HG02642 (cell line): ENCODE results near the gene RFXANK.
"Not testable (repeated sequence)": the region's sequence is repeated elsewhere in the genome, so short reads cannot be mapped to it uniquely, and the experiment has no call there.

Experiments
- ATAC-seq: cut with Tn5 transposase; IDR thresholded peaks from one replicate; pipeline ENCODE4 v1.9.1; 2021; ENCODE audit warnings: mild to moderate bottlenecking; ENCODE audit not compliant: unreplicated experiment, poor library complexity

Gene RFXANK

GRCh38 chr19:19192078-19192882 is at the start of gene RFXANK, which contains the start of gene BORCS8:
Gene RFXANK (plus strand): TSS chr19:19192258. CDS start chr19:19193947, 1,689 bp downstream.
Gene BORCS8 (minus strand): TSS chr19:19192152. CDS start chr19:19192117, 35 bp downstream.
- ATAC-seq = peak; percentile 89

GRCh38 chr19:19142347-19142746 is 49.7 kb upstream of the RFXANK start:
- ATAC-seq = no peak

- ATAC-seq = no peak
Measured at GRCh38 chr19:19145281-19145680, 46.8 kb upstream of the RFXANK start.

GRCh38 chr19:19145684-19146608 is 46.1 kb upstream of the RFXANK start:
- ATAC-seq = peak; percentile 55

DNA sequence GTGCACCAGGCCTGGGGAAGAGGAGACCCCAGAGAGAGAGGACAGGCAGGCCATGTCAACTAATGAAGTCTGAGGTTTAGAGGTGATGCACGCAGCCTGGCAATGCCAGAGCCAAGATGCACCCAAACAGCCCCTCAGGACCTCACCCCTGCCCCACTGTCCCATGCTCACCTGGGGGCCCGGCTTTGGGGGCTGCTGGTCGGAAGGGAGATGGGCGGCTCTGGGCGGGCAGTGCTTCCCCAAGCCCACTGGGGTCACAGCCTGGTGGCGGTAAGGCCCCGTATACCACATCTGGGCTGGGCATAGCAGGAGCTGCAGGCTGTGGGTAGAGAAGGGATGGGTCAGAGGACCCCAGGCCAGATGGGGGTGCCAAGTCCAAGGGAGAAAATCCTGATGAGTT is 45.2 kb upstream of the RFXANK start:
- no peak for ATAC-seq

DNA sequence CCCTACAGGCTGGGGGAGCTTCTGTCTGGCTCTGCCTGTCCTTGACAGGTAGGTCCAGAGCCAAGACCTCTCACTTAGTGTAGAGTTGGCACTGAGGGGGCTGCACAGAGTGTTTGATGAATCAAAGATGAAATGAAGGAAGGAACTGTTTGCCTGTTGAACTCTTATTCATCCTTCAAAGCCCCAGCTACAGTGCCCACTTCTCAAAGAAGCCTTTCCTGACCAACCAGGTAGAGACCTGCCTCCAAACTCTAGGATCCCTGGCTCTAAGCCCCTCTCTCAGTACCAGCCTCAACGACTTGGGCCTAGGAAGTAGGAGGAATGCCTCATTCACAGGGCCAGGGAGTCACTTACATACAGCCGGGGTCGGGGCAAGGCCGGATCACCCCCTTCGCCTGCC is 44.7 kb upstream of the RFXANK start:
- ATAC-seq = no peak

DNA sequence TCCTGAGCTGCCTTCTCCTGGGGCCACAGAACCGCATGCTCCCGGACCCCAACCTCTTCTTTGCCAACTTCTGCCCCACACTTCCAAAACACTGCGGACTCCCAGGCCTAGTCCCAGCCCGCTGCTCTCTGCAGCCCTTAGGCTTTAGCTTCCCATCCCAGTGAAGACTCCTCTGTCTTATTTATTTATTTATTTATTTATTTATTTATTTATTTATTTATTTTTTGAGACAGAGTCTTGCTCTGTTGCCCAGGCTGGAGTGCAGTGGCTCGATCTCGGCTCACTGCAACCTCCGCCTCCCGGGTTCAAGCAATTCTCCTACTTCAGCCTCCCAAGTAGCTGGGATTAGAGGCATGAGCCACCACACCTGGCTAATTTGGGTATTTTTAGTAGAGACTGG is 43.6 kb upstream of the RFXANK start:
- ATAC-seq = not testable (repeated sequence)

GRCh38 chr19:19149435-19149834 is 42.6 kb upstream of the RFXANK start:
- no peak for ATAC-seq

DNA sequence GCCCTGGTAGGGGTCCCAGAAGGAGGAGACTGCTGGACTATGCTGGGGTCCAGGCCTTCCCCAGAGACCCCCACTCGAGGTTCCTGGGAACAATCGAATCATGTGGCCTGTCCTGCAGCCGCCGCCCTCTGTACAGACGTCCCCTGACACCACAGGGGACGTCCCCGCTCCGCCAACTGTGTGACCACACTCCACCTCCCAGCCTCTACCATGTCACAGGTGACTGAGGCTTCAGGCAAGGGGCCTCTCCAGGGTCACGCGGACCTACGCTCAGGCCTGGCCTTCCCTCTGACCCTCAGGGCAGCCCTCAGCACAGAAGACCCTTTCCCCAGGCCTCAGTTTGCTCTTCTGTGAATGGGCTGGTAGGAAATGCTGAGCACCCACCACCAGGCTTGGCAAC is 40.6 kb upstream of the RFXANK start:
- no peak for ATAC-seq

DNA sequence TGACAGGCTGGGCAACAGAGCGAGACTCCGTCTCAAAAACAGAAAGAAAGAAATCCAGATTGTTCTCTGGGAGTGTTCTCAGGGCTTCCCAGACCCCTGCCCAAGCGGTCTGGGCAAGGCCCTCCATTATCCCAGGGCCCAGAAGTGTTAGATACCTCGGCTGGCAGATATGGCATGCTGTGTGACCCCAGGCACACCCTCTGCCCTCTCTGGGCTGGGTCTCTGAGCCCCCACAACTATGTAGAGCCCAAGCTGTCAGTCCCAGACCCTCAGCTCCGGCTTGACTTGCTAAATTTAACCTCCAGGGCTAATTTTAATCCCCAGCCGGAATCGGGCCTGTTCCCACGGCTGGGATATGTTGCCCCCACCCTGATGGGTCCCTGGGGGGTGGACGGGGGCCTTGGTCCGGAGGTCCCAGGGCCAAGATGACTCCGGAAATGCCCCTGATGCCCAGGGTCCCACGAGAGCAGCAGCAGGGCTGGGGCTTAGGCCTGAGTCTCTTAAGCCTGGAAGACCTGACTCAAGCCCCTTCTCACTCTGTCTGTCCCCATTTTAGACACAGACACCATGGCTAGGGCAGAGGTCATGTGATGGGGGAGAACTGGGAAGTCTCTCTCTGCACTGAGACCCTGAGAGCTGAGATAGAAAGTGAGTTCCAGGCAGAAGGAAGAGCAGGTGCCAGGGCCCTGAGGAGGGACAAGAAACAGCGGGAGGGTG is 39.2 kb upstream of the RFXANK start:
- ATAC-seq = no peak

DNA sequence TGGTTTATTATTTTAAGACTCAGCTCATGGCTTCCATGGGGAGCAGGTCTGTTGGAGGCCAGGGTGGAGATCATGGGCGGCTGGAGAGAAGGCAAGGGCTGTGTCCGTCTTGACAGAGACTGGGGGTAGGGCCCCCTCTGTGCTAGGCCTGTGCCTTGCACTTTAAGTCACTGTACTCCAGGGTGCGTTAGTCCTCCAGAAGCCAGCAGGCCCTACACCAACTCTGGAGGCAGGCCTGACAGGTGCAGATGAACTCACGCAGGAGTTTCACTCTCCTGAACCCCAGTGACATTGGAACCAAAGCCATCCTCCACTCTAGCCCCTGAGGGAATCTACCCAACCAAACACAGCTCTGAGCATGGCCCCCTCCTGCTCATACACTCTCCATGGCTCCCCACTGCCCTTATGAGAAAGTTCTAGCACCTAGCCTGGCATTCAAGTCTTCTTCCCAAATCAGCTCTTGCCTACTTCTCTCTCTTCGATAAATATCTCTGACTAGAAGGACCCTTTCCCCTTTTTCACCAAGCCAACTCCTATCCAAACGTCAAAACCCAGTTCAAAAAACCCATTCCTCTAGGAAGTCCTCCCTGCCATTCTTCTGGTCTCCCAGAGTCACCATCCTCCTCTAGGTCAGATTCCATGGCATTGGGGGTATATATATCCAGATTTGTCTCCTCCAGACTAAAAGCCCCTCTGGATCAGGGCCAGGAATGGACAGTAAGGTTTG is 37.1 kb upstream of the RFXANK start:
- ATAC-seq = no peak

DNA sequence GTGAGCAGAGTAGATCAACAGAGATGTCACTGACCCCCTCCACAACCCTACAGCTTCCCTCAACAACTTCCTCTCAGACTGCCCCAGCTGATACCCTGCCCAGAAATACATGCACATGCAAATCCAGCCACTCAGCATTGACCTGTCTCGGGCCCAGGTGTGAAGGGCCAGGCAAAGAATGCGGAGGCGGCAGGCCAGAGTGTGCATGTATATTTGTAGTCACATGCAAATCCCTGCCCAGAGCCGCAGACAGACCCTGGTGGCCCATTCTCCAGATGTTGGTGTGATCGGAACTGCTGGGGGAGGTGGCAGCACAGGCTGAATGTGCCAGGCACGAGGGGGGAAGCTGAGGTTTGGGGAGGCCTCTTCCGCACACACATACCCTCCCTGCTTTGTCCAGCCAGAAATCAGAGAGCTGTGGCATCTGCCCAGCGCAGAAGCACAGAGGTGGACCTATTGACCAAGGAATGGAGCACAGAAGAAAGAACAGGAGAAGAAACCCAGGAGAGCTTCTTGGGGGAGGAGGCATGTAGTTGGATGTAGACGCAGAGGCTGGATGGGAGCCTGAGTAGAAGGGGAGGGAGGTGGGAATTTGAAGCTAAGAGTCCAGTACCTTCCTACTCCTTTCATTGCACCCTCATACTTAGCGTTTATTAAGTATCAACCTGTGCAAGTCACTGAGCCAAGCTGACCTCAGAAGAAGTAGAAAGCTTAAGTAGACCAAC is 36.4 kb upstream of the RFXANK start:
- peak; percentile 72 for ATAC-seq

DNA sequence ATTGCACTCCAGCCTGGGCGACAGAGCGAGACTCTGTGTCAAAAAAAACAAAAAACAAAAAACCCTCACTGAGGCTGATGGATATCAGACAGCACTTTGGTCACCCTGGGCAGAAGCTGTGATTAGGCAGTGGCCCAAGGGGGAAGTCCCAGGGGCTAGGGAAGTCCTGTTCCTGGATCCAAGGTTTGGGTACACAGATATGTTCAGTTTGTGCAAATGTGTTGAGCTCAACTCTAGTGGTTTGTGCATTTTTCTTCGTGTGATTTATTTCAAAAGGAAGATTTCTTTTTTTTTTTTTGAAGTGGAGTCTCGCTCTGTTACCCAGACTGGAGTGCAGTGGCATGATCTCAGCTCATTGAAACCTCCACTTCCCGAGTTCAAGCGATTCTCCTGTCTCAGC is 34.2 kb upstream of the RFXANK start:
- no peak for ATAC-seq

DNA sequence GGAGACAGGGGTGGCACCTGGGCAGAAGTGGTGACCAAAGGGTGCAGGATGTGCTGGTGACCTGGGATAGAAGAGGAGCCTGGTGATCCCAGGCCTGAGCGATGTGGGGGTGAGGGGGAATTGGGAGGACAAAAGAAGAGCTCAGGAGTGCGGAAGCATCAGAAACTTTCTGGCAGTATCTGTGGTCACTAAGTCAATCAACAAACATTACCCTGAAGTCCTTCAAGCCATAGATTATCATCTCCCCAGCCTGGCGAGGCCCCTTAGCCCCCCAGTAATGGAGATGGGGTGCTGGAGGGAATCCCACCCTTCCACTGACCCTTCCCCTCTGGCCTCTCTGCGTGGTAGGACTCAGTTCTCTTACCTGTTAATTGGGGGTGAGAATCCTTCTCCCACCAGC is 32.5 kb upstream of the RFXANK start:
- ATAC-seq = no peak

DNA sequence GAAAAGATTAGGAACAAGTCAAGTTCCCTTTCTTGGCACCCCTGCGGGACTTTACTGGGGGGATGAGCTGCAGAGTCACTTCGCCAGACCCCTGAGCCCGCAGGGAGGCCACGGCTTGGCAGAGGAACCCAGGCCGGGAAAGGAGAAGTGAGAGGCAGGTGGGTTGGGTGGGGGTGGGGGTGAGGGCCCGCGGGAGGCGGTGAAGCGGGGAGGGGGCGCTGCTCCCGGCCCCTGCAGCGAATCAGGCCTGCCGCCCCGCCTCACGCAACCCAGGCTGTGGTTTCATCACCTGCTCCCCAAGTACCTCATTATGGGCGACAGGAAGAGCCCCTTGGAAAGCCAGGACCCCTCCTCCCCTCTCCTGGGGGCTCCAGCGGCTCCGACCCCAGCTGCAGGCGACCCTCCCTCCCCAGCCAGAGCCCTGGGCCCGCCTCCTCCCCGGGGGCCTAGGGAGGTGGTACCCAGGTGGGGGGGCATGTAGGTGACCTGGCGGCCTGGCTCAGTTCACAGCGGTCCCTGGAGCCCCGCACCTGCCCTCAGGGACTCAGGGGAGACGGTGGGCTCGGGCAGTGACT is 31.5 kb upstream of the RFXANK start:
- peak; percentile 46 for ATAC-seq

- no peak for ATAC-seq
Measured at GRCh38 chr19:19162495-19162894, 29.6 kb upstream of the RFXANK start.

DNA sequence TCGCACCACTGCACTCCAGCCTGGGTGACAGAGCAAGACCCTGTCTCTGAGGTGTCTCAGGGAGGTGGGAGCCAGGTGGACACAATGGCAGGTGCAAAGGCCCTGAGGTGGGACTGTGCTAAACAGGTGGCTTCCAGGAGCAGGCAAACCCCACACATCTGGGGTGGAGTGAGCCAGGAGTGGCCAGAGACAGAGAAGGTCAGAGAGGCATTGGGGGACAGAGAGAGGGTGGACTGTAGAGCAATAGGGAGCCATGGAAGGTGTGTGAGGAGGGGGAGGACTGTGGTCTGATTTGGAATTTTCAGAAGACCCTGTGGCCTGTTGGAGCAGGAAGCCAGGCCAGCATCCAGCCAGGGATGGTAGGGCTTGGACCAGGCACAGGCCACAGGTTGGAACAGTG is 26.7 kb upstream of the RFXANK start:
- no peak for ATAC-seq

DNA sequence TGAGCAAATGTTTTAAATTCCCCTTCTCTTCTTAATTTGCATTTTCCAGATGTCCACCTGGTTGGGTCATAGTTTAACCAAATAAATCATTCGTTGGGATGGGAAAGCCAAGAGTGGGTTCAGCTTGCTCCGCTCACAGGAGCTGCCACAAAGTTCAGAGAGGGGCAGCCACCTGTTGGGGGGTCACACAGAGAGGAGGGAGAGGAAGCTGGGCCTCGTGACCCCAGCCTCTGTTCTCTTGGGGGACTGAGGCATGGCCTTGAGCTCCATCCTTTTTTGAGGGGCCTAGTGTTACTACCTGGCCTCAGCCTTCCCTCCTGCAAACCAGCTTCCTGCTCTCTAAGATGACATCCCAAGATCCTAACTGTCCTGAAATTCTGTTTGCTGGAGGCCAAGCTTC is 24.4 kb upstream of the RFXANK start:
- ATAC-seq = no peak
